Measurements from ENCODE around the gene KCNQ1.

Gene KCNQ1

GRCh38 chr11:2760196-2760871 is 315.5 kb downstream of the KCNQ1 start:
- no peak for DNase-seq

GRCh38 chr11:2761131-2762030 is 316.6 kb downstream of the KCNQ1 start:
- DNase-seq: no peak

GRCh38 chr11:2762031-2762380 is 317.2 kb downstream of the KCNQ1 start:
- no peak for DNase-seq

- no peak for DNase-seq
These were observed 317.6 kb downstream of the KCNQ1 start for GRCh38 chr11:2762451-2762850.

GRCh38 chr11:2763984-2764383 is 319.2 kb downstream of the KCNQ1 start:
- DNase-seq: no peak

GRCh38 chr11:2765491-2765890 is 320.7 kb downstream of the KCNQ1 start:
- DNase-seq: no peak

GRCh38 chr11:2766166-2766565 is 321.4 kb downstream of the KCNQ1 start:
- no peak for DNase-seq

- no peak for DNase-seq
These were observed 322.3 kb downstream of the KCNQ1 start for GRCh38 chr11:2767071-2767470.

- no peak for DNase-seq
These were observed 323.0 kb downstream of the KCNQ1 start for GRCh38 chr11:2767801-2768200.

- DNase-seq: peak; percentile 87
These were observed 323.9 kb downstream of the KCNQ1 start for GRCh38 chr11:2768471-2769408.

- no peak for DNase-seq
These were observed 324.7 kb downstream of the KCNQ1 start for GRCh38 chr11:2769409-2770095.

GRCh38 chr11:2770096-2770751 is 325.4 kb downstream of the KCNQ1 start:
- DNase-seq: no peak

- DNase-seq: no peak
These were observed 326.0 kb downstream of the KCNQ1 start for GRCh38 chr11:2770761-2771301.

- DNase-seq: no peak
These were observed 327.1 kb downstream of the KCNQ1 start for GRCh38 chr11:2771758-2772466.

- peak; percentile 57 for DNase-seq
These were observed 327.8 kb downstream of the KCNQ1 start for GRCh38 chr11:2772544-2773031.

- DNase-seq: no peak
These were observed 329.6 kb downstream of the KCNQ1 start for GRCh38 chr11:2774173-2775082.

- no peak for DNase-seq
These were observed 330.3 kb downstream of the KCNQ1 start for GRCh38 chr11:2775083-2775625.

GRCh38 chr11:2775626-2776350 is 331.0 kb downstream of the KCNQ1 start:
- DNase-seq: no peak
